Liver (tissue), 9 donors: ENCODE data around the gene YOD1. TPM values are rescaled to one million over a fixed set of nuclear protein-coding genes. Genes with fewer than 3 reads are reported as not detected.

ENCODE experiments used
- DNase-seq: peaks from one replicate; pipeline ENCODE4 v3.0.0-alpha.2; 2017; ENCODE audit warnings: low spot score
- H3K27ac ChIP-seq, 2 donors: one replicate each; pipeline ENCODE4 v1.7.0; 2013; ENCODE audit warnings: inconsistent platforms in 2 of 2, low read length in 2 of 2, control low read depth in 1 of 2, low read depth in 1 of 2, mild to moderate bottlenecking in 1 of 2
- H3K27me3 ChIP-seq, 4 donors: one replicate each; pipeline versions ENCODE4 v1.6.1 to v1.7.0; 2013; ENCODE audit warnings: low read length in 3 of 4, inconsistent platforms in 1 of 4, mild to moderate bottlenecking in 1 of 4, moderate library complexity in 1 of 4; ENCODE audit not compliant: control insufficient read depth in 4 of 4, insufficient read depth in 4 of 4
- H3K36me3 ChIP-seq, 4 donors: one replicate each; pipeline versions ENCODE4 v1.6.1 to v1.7.0; 2013; ENCODE audit warnings: low read length in 3 of 4, mild to moderate bottlenecking in 3 of 4, low read depth in 1 of 4, moderate library complexity in 1 of 4; ENCODE audit not compliant: control insufficient read depth in 4 of 4, insufficient read depth in 3 of 4
- H3K4me1 ChIP-seq, 4 donors: one replicate each; pipeline versions ENCODE4 v1.6.1 to v1.7.0; 2013; ENCODE audit warnings: low read length in 3 of 4, mild to moderate bottlenecking in 3 of 4, moderate library complexity in 1 of 4; ENCODE audit not compliant: control insufficient read depth in 4 of 4, insufficient read depth in 4 of 4
- H3K4me3 ChIP-seq, 3 donors: one replicate each; pipeline versions ENCODE4 v1.6.1 to v1.7.0; 2013; ENCODE audit warnings: low read length in 3 of 3, control low read depth in 1 of 3, low read depth in 1 of 3, mild to moderate bottlenecking in 1 of 3
- H3K9ac ChIP-seq, 2 donors: one replicate each; pipeline ENCODE4 v1.7.0; 2013; ENCODE audit warnings: low read length in 2 of 2, mild to moderate bottlenecking in 2 of 2, moderate library complexity in 2 of 2, control low read depth in 1 of 2, low read depth in 1 of 2
- H3K9me3 ChIP-seq, 4 donors: one replicate each; pipeline versions ENCODE4 v1.6.1 to v1.7.0; 2013; ENCODE audit warnings: low read length in 3 of 4; ENCODE audit not compliant: control insufficient read depth in 4 of 4
- EGR1 ChIP-seq, 2 donors: IDR thresholded peaks; 2 replicates each; pipeline ENCODE4 v1.6.1; 2016 to 2018; ENCODE audit warnings: antibody characterized with exemption in 2 of 2, low read depth in 2 of 2
- FOXA1 ChIP-seq: IDR thresholded peaks from 2 replicates; pipeline ENCODE4 v1.6.1; 2016; ENCODE audit warnings: antibody characterized with exemption
- FOXA2 ChIP-seq: IDR thresholded peaks from 2 replicates; pipeline ENCODE4 v1.6.1; 2016; ENCODE audit warnings: antibody characterized with exemption
- GABPA ChIP-seq, 2 donors: IDR thresholded peaks in 1 of 2; conservative IDR thresholded peaks in 1 of 2; 2 replicates each; pipeline ENCODE4 v1.6.1; 2016; ENCODE audit warnings: antibody characterized with exemption in 2 of 2, mild to moderate bottlenecking in 1 of 2, moderate library complexity in 1 of 2
- HNF4A ChIP-seq, 2 donors: conservative IDR thresholded peaks; 2 replicates each; pipeline ENCODE4 v1.6.1; 2016; ENCODE audit warnings: antibody characterized with exemption in 2 of 2, mild to moderate bottlenecking in 2 of 2
- JUND ChIP-seq, 2 donors: IDR thresholded peaks; 2 replicates each; pipeline ENCODE4 v1.6.1; 2016; ENCODE audit warnings: antibody characterized with exemption in 2 of 2
- NR2F2 ChIP-seq: IDR thresholded peaks from 2 replicates; pipeline ENCODE4 v1.6.1; 2016; ENCODE audit warnings: antibody characterized with exemption
- RAD21 ChIP-seq, 2 donors: IDR thresholded peaks; 2 replicates each; pipeline ENCODE4 v1.6.1; 2016; ENCODE audit warnings: antibody characterized with exemption in 2 of 2, mild to moderate bottlenecking in 2 of 2
- RXRA ChIP-seq, 2 donors: IDR thresholded peaks; 2 replicates each; pipeline ENCODE4 v1.6.1; 2017 to 2018; ENCODE audit warnings: antibody characterized with exemption in 2 of 2, mild to moderate bottlenecking in 1 of 2
- SP1 ChIP-seq: IDR thresholded peaks from 2 replicates; pipeline ENCODE4 v1.6.1; 2018; ENCODE audit warnings: antibody characterized with exemption, mild to moderate bottlenecking
- TAF1 ChIP-seq: conservative IDR thresholded peaks from 2 replicates; pipeline ENCODE4 v1.6.1; 2016; ENCODE audit warnings: antibody characterized with exemption, mild to moderate bottlenecking
- YY1 ChIP-seq: IDR thresholded peaks from 2 replicates; pipeline ENCODE4 v1.6.1; 2016; ENCODE audit warnings: antibody characterized with exemption, mild to moderate bottlenecking
- WGBS: extraction: QIAGEN DNeasy Blood & Tissue Kit; methylation state at CpG from one replicate; pipeline ENCODE4 v1.1.7; 2013; 5-methylcytosine and 5-hydroxymethylcytosine counted together
- polyA plus RNA-seq, 2 donors: library from polyadenylated mRNA; stranded (reverse) in 1 of 2; unstranded in 1 of 2; fragments of 200-250 nt in 1 of 2; fragments of >200 nt in 1 of 2; fragmentation: Nextera tagmentation in 1 of 2; extraction: Ambion mirVana in 1 of 2; gene quantifications; one replicate each; pipeline versions ENCODE4 v1.2.1 to v1.2.3, GENCODE V29; 2013 to 2015
- total RNA-seq, 2 donors: library from RNA; depleted of rRNA; stranded (reverse); fragments of >200 nt; gene quantifications; one replicate each; pipeline ENCODE4 v1.2.3, GENCODE V29; 2014
- TF ChIP-seq, protein P1 (sequence below): IDR thresholded peaks from 2 replicates; pipeline ENCODE4 v1.6.1; 2016; ENCODE audit warnings: antibody characterized with exemption, mild to moderate bottlenecking
- TF ChIP-seq, protein P2 (sequence below): IDR thresholded peaks from 2 replicates; pipeline ENCODE4 v1.6.1; 2016; ENCODE audit warnings: antibody characterized with exemption
- TF ChIP-seq, protein P3 (sequence below): IDR thresholded peaks from 2 replicates; pipeline ENCODE4 v1.6.1; 2016; ENCODE audit warnings: antibody characterized with exemption
- TF ChIP-seq, protein P4 (sequence below): fragments of 150-350 bp; IDR thresholded peaks from 2 replicates; pipeline ENCODE4 v1.5.1; 2017; ENCODE audit warnings: improper control_type of control experiment, low read depth, low read length; ENCODE audit not compliant: missing input control
- TF ChIP-seq, protein P5 (sequence below): IDR thresholded peaks from 2 replicates; pipeline ENCODE4 v1.6.1; 2016; ENCODE audit warnings: antibody characterized with exemption
- donor health status: healthy.
- donor health status: healthy.
- donor health status: healthy.
- donor health status: healthy.
- donor health status: healthy.

The YOD1 gene
- total RNA-seq, result 10 to 100 TPM in 1 of 2 donors, 1 to 10 TPM in 1; 7.7 to 79.4 TPM
- 1 to 10 TPM; 1.3 to 1.8 TPM for polyA plus RNA-seq

DNA sequence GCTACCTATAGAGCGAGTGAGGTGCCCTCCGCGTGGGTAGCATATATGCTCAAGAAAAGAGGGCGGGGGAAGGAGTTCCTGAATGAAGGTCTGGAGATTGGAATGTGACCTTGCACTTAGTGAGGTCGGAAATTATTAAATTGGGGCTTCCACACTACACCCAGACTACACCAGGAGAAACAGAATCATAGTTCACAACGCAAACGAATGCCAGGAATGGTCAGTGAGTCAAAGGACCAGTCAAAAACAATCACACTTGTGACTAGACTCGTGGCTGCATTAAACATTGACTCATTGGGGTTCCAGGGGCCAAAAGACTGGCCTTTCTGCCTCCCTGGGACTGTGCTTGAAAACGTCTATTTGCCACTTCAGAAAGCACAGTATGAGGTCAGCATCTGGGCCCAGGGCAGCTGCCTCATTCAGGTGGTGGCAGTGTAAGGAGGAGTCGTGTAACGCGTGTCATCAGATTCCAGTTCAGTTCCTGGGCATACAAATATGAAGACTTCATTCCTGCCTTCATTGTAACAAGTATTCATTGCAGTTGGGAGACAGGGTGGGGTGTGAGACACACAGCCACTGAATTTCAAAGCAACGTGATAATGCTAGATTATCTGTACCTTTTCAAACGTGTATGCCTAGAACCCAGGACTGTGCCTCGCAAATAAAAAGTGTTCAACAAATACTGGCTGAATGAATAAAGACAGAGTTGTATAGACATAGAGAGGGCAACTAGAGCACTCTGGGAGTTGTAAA, at the start of gene YOD1:
Gene YOD1 (minus strand): TSS at position 18 of the 753 bp plus-strand sequence. CDS start 178 bp downstream, outside the sequence.
- peaks cover 1 to 38% (median 12%) of the 10 kb centered on the region in 4 donors for H3K4me1 ChIP-seq
- no peak for DNase-seq
- WGBS, result 50% methylated on average over 15 of the region's 15 CpGs

DNA sequence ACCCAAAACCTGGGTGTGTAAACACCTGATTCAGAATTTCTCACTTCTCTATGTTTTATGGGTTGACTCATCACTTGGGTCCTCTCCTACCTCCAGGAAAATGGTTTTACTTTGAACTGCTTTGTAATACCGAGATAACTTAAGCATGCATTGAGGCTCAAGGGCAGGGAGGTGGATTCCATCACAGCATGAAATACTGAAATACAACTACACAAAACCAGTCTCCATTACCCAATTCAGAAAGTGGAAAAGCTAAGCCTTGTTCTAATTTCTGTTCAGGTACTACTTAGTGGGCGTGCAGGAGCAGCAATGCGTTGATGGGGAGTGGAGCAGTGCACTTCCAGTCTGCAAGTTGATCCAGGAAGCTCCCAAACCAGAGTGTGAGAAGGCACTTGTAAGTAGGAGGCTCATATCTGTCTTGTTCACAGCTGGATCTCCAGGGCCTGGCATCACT, 46.9 kb upstream of the YOD1 start:
- WGBS, result 92% methylated on average over 3 of the region's 3 CpGs
- no peak overlapping the region for H3K4me3 ChIP-seq
- no peak for DNase-seq
- H3K27ac ChIP-seq, result no peak overlapping the region
- no peaks in the 10 kb centered on the region for H3K27me3 ChIP-seq
- H3K9ac ChIP-seq, result no peak overlapping the region
- peaks cover 2 to 23% (median 18%) of the 10 kb centered on the region in 4 donors for H3K4me1 ChIP-seq
- peaks cover 15 to 60% (median 42%) of the 10 kb centered on the region in 4 donors for H3K36me3 ChIP-seq
- TF ChIP-seq FOXA2 (no peak), NR2F2 (no peak), SP1 (no peak), RXRA (IDR thresholded peaks at IDR 0.05) (no peak), TAF1 (no peak), YY1 (no peak), FOXA1 (no peak), HNF4A (conservative IDR thresholded peaks at IDR 0.05) (no peak), JUND (IDR thresholded peaks at IDR 0.05) (no peak)
- TF ChIP-seq, protein P1, sequence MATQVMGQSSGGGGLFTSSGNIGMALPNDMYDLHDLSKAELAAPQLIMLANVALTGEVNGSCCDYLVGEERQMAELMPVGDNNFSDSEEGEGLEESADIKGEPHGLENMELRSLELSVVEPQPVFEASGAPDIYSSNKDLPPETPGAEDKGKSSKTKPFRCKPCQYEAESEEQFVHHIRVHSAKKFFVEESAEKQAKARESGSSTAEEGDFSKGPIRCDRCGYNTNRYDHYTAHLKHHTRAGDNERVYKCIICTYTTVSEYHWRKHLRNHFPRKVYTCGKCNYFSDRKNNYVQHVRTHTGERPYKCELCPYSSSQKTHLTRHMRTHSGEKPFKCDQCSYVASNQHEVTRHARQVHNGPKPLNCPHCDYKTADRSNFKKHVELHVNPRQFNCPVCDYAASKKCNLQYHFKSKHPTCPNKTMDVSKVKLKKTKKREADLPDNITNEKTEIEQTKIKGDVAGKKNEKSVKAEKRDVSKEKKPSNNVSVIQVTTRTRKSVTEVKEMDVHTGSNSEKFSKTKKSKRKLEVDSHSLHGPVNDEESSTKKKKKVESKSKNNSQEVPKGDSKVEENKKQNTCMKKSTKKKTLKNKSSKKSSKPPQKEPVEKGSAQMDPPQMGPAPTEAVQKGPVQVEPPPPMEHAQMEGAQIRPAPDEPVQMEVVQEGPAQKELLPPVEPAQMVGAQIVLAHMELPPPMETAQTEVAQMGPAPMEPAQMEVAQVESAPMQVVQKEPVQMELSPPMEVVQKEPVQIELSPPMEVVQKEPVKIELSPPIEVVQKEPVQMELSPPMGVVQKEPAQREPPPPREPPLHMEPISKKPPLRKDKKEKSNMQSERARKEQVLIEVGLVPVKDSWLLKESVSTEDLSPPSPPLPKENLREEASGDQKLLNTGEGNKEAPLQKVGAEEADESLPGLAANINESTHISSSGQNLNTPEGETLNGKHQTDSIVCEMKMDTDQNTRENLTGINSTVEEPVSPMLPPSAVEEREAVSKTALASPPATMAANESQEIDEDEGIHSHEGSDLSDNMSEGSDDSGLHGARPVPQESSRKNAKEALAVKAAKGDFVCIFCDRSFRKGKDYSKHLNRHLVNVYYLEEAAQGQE, result no peak
- H3K9me3 ChIP-seq, result peaks cover 0 to 2% (median 0%) of the 10 kb centered on the region in 4 donors

More for the DNA sequence above, at the start of gene YOD1:
- no peaks in the 10 kb centered on the region for H3K9me3 ChIP-seq
- peak within 1 kb of the TSS; percentile 81 to 95 for H3K9ac ChIP-seq
- H3K4me3 ChIP-seq, result peak within 1 kb of the TSS; percentile 78 to 99 (median 84)
- H3K36me3 ChIP-seq, result peaks cover 0 to 14% (median 3%) of the 10 kb centered on the region in 4 donors
- TF ChIP-seq YY1 (no peak), EGR1 (IDR thresholded peaks at IDR 0.05; ENCODE audit: low read depth in 2 of 2) (no peak), RXRA (IDR thresholded peaks at IDR 0.05) (peak in 1 of 2 donors; percentile 2), GABPA (IDR thresholded peaks at IDR 0.05 in 1 of 2, conservative IDR thresholded peaks at IDR 0.05 in 1 of 2) (no peak), RAD21 (IDR thresholded peaks at IDR 0.05) (no peak), NR2F2 (no peak), TAF1 (no peak), FOXA2 (no peak), FOXA1 (no peak), SP1 (no peak)
- TF ChIP-seq, protein P2, sequence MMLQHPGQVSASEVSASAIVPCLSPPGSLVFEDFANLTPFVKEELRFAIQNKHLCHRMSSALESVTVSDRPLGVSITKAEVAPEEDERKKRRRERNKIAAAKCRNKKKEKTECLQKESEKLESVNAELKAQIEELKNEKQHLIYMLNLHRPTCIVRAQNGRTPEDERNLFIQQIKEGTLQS, result no peak
- TF ChIP-seq, protein P3, sequence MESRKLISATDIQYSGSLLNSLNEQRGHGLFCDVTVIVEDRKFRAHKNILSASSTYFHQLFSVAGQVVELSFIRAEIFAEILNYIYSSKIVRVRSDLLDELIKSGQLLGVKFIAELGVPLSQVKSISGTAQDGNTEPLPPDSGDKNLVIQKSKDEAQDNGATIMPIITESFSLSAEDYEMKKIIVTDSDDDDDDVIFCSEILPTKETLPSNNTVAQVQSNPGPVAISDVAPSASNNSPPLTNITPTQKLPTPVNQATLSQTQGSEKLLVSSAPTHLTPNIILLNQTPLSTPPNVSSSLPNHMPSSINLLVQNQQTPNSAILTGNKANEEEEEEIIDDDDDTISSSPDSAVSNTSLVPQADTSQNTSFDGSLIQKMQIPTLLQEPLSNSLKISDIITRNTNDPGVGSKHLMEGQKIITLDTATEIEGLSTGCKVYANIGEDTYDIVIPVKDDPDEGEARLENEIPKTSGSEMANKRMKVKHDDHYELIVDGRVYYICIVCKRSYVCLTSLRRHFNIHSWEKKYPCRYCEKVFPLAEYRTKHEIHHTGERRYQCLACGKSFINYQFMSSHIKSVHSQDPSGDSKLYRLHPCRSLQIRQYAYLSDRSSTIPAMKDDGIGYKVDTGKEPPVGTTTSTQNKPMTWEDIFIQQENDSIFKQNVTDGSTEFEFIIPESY, result peak; percentile 92
- TF ChIP-seq, protein P4, sequence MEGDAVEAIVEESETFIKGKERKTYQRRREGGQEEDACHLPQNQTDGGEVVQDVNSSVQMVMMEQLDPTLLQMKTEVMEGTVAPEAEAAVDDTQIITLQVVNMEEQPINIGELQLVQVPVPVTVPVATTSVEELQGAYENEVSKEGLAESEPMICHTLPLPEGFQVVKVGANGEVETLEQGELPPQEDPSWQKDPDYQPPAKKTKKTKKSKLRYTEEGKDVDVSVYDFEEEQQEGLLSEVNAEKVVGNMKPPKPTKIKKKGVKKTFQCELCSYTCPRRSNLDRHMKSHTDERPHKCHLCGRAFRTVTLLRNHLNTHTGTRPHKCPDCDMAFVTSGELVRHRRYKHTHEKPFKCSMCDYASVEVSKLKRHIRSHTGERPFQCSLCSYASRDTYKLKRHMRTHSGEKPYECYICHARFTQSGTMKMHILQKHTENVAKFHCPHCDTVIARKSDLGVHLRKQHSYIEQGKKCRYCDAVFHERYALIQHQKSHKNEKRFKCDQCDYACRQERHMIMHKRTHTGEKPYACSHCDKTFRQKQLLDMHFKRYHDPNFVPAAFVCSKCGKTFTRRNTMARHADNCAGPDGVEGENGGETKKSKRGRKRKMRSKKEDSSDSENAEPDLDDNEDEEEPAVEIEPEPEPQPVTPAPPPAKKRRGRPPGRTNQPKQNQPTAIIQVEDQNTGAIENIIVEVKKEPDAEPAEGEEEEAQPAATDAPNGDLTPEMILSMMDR, result no peak
- TF ChIP-seq, protein P5, sequence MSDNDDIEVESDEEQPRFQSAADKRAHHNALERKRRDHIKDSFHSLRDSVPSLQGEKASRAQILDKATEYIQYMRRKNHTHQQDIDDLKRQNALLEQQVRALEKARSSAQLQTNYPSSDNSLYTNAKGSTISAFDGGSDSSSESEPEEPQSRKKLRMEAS, result no peak
- no peaks in the 10 kb centered on the region for H3K27me3 ChIP-seq
- peak within 1 kb of the TSS; percentile 81 to 82 for H3K27ac ChIP-seq
